ENCODE measurements around the gene CLBA1.

Gene CLBA1

DNA sequence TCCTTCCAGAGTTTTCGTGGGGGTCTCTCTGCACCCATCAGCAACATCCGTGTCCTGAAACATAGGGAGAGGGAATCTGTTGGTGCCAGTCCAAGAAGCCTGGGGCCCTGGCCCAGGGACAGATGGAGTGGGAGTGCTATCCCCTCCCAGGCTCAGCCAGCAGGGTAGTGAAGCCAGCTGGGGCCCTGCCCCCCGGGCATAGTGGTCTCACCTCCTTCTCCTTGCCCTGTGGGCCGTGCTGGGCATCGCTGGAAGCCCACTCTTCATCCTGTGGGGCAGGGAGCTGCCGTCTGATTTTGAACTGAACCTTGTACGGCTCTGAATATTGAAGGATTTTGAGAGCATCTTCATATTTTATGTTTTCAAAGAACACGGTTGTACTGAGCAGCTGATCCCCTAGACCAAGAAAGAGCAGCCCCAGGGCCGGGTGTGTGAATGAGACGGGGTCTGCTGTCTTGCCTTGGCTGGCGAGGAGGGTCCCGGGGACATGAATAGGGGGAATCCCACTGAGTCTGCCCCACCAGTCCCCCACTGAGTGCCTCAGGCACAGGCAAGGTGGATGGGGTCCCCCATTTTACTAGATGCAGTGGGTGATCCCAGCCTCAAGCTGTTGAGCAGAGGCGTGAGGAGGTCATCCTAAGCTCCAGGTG, 30.7 kb upstream of the CLBA1 start:
- Histone ChIP-seq H3K9me3 (ENCODE audit: control insufficient read depth, insufficient read depth, low read depth, low read length) (no peaks in the 10 kb centered on the region), H3K27ac (ENCODE audit: extremely low read depth, low read depth, low read length) (no peak overlapping the region), H3K4me1 (ENCODE audit: control insufficient read depth, insufficient read depth, low read length) (no peaks in the 10 kb centered on the region), H3K4me3 (ENCODE audit: low read depth, low read length) (no peak overlapping the region), H3K36me3 (ENCODE audit: control insufficient read depth in 2 of 2, insufficient read depth in 1 of 2, low read length in 2 of 2) (no peaks in the 10 kb centered on the region)
- TF ChIP-seq ZNF16 (tag by site-specific recombination; IDR thresholded peaks at IDR 0.05; ENCODE audit: low read depth) (no peak), ZNF510 (tag by site-specific recombination; IDR thresholded peaks at IDR 0.05; ENCODE audit: insufficient replicate concordance) (no peak), ZNF514 (tag by site-specific recombination; IDR thresholded peaks at IDR 0.05) (no peak), EGR2 (tag by site-specific recombination; IDR thresholded peaks at IDR 0.05; ENCODE audit: low read depth) (no peak), ZNF366 (tag by site-specific recombination; conservative IDR thresholded peaks at IDR 0.05) (no peak), SCRT1 (tag by site-specific recombination; IDR thresholded peaks at IDR 0.05; ENCODE audit: borderline replicate concordance) (no peak), SP3 (tag by site-specific recombination; IDR thresholded peaks at IDR 0.05) (no peak), ZBTB20 (tag by site-specific recombination; IDR thresholded peaks at IDR 0.05) (no peak), ZNF501 (tag by site-specific recombination; IDR thresholded peaks at IDR 0.05) (no peak), SCRT2 (tag by site-specific recombination; IDR thresholded peaks at IDR 0.05) (no peak)
- TF ChIP-seq, protein P1, sequence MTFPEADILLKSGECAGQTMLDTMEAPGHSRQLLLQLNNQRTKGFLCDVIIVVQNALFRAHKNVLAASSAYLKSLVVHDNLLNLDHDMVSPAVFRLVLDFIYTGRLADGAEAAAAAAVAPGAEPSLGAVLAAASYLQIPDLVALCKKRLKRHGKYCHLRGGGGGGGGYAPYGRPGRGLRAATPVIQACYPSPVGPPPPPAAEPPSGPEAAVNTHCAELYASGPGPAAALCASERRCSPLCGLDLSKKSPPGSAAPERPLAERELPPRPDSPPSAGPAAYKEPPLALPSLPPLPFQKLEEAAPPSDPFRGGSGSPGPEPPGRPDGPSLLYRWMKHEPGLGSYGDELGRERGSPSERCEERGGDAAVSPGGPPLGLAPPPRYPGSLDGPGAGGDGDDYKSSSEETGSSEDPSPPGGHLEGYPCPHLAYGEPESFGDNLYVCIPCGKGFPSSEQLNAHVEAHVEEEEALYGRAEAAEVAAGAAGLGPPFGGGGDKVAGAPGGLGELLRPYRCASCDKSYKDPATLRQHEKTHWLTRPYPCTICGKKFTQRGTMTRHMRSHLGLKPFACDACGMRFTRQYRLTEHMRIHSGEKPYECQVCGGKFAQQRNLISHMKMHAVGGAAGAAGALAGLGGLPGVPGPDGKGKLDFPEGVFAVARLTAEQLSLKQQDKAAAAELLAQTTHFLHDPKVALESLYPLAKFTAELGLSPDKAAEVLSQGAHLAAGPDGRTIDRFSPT (tag by site-specific recombination; IDR thresholded peaks at IDR 0.05) = no peak
- ChIA-PET CTCF (interaction anchor here (0.7 kb wide), 1 partner anchor 87 kb away, joined by 6 read pairs; no protein-coding TSS in a partner anchor), POLR2A (no interaction called here)

DNA sequence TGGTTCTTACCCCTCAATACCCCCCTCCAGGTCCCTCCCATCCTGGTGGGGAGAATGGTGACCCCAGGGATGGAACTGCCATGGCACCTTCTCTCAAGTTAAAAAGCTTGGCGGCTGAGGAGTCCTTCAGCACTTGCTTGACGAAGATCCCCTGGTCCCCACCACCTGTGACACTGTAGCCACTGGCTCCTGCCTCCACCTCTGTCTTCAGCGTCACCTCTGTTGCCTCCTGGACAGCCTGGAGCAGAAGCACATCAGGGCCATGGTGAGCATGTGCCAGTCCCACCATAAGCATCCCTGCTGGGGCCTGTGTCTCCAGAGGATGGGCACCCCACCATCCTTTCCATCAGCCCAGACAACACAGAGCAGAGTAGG, 30.2 kb upstream of the CLBA1 start:
- no peak overlapping the region for H3K27ac ChIP-seq (ENCODE audit: extremely low read depth, low read depth, low read length)
- no peaks in the 10 kb centered on the region for H3K4me1 ChIP-seq (ENCODE audit: control insufficient read depth, insufficient read depth, low read length)
- H3K4me3 ChIP-seq (ENCODE audit: low read depth, low read length) = no peak overlapping the region
- POLR2A ChIA-PET = no interaction called here
- no peaks in the 10 kb centered on the region for H3K9me3 ChIP-seq (ENCODE audit: control insufficient read depth, insufficient read depth, low read depth, low read length)
- TF ChIP-seq ZBTB17 (tag by site-specific recombination; IDR thresholded peaks at IDR 0.05) (no peak), ZNF292 (tag by site-specific recombination; IDR thresholded peaks at IDR 0.05; ENCODE audit: borderline replicate concordance, low read depth) (no peak), ZNF426 (tag by site-specific recombination; IDR thresholded peaks at IDR 0.05) (no peak), ZNF274 (IDR thresholded peaks at IDR 0.05; ENCODE audit: low read length) (no peak), ZNF274 (tag by site-specific recombination; IDR thresholded peaks at IDR 0.05; ENCODE audit: borderline replicate concordance) (no peak)
- TF ChIP-seq, protein P2, sequence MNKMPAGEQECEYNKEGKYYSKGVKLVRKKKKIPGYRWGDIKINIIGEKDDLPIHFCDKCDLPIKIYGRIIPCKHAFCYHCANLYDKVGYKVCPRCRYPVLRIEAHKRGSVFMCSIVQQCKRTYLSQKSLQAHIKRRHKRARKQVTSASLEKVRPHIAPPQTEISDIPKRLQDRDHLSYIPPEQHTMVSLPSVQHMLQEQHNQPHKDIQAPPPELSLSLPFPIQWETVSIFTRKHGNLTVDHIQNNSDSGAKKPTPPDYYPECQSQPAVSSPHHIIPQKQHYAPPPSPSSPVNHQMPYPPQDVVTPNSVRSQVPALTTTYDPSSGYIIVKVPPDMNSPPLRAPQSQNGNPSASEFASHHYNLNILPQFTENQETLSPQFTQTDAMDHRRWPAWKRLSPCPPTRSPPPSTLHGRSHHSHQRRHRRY (tag by site-specific recombination; IDR thresholded peaks at IDR 0.05) = no peak
- TF ChIP-seq, protein P3, sequence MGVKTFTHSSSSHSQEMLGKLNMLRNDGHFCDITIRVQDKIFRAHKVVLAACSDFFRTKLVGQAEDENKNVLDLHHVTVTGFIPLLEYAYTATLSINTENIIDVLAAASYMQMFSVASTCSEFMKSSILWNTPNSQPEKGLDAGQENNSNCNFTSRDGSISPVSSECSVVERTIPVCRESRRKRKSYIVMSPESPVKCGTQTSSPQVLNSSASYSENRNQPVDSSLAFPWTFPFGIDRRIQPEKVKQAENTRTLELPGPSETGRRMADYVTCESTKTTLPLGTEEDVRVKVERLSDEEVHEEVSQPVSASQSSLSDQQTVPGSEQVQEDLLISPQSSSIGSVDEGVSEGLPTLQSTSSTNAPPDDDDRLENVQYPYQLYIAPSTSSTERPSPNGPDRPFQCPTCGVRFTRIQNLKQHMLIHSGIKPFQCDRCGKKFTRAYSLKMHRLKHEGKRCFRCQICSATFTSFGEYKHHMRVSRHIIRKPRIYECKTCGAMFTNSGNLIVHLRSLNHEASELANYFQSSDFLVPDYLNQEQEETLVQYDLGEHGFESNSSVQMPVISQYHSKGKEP (tag by site-specific recombination; IDR thresholded peaks at IDR 0.05) = no peak
- CTCF ChIA-PET = no interaction called here
- no peaks in the 10 kb centered on the region for H3K36me3 ChIP-seq (ENCODE audit: control insufficient read depth in 2 of 2, insufficient read depth in 1 of 2, low read length in 2 of 2)
